ENCODE results near the gene PTPRD.

PTPRD gene

DNA sequence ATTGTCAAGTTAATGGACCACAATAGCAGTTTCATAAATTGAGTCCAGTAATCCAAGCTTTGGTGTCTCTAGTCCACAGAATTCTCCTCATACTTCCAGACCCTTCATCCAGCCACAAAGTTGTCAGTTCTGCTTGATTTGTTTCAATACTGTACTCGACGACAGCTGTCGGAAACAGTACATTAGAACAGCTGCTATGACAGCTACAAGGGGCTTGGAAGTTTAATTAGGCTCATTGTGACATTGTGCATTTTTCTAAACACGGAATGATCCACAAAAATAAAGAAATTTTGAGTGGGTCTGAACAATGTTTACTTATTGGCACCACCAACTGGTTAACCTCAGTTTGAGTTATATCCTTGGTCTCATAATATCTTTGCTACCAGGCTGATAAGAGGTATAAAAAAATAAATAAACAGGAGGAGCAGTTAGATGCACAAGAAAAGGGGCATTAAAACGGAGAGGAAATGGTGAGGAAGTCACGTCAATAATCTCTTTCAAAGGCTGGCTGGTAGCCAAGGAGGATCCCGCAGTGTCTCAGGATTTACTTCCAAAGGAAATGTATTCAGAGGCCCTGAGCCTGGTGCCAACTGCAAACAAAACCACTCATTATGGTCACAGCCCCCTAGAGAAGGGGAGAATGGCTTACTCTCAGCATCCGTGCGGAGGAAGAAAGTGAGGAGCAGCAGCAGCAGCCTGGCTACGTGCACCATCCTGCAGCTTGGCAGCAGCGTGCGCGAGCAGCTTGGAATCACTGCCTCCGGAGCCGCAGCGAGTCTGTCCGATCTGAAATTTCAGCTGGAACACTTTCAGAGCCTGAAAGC, 1879.5 kb downstream of the PTPRD start:
- peak; percentile 16 for DNase-seq

- DNase-seq = no peak
Observed at GRCh38 chr9:8732367-8733075, 1880.3 kb downstream of the PTPRD start.

GRCh38 chr9:8730618-8731017, 1882.2 kb downstream of the PTPRD start:
- DNase-seq = no peak

GRCh38 chr9:8728910-8729309, 1883.9 kb downstream of the PTPRD start:
- DNase-seq = no peak

DNA sequence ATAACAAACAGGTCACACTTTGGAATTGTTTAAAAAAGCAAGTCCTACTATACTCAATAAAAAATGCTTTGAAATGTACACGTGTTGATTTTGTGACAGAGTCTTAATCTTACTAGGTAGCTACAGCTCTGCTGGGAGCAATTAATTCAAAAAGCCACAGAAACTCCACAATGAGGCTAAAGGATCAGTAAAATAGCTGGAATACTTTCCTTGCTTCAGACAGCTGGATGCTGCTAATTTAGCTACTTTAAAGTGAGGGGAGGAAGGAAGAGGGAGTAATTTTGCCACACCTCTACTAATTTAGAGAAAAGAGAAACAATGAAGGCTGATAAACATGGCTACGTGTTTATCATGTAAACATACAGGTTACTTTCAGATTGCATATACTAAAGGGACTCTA, 1885.6 kb downstream of the PTPRD start:
- no peak for DNase-seq

GRCh38 chr9:8726692-8727091, 1886.1 kb downstream of the PTPRD start:
- DNase-seq = no peak

GRCh38 chr9:8725635-8726034, 1887.2 kb downstream of the PTPRD start:
- no peak for DNase-seq

DNA sequence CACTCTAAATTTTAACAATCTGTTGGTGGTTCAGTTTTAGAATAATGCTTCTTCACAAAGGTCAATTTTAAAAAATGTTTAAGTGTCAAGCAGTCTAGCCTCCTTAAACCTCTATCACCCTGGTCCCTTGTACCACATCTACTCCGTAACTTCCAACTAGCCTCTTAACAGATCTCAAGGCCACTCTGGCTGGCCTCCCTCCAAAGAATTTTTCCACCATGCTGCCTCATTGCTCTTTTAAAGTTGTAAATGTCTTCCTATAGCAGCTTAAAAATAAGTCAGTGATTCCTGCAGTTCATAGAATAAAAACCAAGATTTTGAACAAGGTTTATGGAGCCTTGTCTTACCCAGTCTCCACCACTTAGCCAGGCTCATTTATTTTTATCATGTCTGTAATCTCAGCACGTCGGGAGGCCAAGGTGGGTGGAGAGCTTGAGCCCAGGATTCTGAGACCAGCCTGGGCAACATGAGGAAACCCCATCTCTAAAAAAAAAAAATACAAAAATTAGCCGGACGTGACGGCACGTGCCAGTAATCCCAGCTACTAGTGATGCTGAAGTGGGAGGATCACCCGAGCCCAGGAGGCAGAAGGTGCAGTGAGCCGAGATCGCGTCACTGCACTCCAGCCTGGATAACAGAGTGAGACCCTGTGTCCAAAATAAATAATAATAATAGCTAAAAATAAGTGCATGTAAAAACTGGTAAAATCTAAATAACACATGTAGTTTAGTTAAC, 1888.4 kb downstream of the PTPRD start:
- no peak for DNase-seq

- DNase-seq = no peak
Observed at GRCh38 chr9:8723195-8723594, 1889.6 kb downstream of the PTPRD start.

GRCh38 chr9:8719833-8720486, 1892.8 kb downstream of the PTPRD start:
- DNase-seq = no peak

DNA sequence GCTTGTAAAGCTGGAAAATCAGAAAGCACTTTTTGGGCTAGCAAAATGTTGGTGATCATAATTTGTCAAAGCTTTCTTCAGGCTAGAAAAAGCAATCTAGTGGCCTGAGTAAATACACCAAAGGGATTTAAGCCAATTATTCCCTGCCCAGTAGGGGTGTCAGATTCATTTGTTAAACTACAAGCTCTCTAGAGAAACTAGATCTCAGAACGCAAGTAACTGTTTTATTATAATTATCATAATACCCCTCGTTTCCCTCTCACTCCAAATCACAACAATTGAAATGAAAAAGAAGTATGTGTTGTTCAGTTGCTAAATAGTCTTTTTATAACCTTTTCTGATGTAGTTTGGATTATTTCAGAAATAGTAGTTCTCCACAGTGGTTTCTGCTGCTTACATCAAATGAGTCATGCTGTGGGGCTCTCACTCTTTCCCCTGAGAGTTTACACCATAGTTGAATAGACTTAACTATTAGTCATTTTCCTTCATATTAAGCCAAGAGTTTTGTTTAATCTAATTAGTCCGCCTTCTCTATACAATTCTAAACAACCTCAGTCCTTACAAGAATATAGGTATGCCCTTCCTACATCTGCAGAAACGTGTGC, 1894.6 kb downstream of the PTPRD start:
- DNase-seq = no peak

DNA sequence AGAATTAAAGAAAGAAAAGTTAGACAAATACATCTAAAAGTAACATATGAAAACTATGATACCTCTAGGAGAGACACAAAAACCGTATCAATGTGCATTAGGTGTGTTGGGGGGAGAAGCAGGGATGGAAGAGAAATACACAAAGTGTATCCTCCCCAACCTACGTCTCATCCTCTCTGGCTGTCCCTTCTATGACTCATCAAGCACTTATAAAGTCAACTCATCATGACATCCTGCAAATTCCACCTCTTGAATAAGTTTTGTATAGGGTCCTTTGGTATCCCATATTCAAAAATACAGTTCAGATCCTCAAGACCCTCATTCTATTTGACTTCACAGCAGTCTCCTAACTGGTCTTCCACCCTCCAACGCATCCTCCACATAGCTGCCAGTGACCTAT, 1895.7 kb downstream of the PTPRD start:
- no peak for DNase-seq

- no peak for DNase-seq
Observed at GRCh38 chr9:8715788-8716187, 1897.0 kb downstream of the PTPRD start.

DNA sequence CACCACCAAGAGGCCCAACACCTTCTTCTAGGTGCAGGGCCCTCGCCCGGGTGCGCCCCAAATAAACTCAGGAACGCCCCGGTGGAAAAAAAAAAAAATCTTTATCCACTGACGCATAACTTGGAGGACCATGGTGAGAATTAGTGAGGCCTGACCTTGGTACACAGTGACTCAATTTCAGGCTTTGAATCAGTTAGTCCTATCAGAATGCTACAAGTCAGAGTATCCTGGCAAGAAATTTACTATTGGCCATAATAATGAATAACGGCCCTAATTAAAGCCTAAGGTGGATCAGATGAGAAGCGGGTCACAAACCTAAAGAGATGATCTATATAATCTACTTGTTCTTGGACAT, 1899.0 kb downstream of the PTPRD start:
- DNase-seq = no peak

DNA sequence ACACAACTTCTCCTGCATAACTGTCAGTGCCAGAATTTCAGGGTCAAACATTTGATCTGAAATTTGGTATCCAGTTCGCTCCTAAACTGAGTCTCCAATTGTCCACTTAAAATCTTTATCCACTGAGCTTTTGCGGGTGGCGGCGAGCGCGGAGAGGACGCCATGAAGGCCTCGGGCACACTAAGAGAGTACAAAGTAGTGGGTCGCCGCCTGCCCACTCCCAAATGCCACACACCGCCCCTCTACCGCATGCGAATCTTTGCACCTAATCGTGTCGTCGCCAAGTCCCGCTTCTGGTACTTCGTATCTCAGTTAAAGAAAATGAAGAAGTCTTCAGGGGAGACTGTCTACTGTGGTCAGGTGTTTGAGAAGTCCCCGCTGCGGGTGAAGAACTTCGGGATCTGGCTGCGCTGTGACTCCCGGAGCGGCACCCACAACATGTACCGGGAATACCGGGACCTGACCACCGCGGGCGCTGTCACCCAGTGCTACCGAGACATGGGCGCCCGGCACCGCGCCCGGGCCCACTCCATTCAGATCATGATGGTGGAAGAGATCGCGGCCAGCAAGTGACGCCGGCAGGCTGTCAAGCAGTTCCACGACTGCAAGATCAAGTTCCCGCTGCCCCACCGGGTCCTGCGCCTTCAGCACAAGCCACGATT, 1899.5 kb downstream of the PTPRD start:
- DNase-seq = no peak

GRCh38 chr9:8709731-8710130, 1903.1 kb downstream of the PTPRD start:
- DNase-seq = no peak

DNA sequence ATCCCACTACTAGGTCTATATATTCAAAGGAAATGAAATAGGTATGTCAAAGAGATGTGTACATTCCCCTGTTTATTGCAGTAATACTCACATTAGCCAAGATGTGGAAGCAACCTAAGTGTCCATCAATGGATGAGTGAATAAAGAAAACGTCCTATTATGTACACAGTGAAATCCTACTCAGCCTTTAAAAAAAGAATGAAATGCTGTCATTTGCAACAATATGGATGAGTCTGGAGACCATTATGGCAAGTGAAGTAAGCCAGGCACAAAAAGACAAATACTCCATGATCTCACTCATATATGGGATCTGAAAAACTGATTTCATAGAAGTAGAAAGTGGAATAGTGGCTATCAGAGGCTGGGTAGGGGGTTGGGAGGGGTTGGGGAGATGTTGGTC, 1904.1 kb downstream of the PTPRD start:
- no peak for DNase-seq

DNA sequence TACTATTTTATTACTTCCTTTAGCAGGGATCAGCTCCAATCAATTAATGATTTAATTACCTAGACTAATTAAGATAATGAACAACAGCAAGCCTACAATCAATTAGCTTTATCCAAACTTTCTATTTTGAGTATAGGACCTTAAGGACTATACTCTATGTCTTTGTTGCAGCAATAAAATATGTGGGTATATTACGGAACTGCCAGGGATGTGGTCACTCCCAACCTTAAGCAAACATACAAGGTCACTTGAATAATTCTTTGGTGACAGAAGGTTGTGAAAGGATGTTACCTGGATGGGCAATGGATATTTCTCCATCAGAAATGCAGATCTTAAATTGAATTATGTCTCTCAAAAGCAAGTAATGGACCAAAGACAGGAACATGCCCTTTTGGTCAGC, 1905.8 kb downstream of the PTPRD start:
- no peak for DNase-seq

- DNase-seq = no peak
Observed at GRCh38 chr9:8706531-8706930, 1906.3 kb downstream of the PTPRD start.

DNA sequence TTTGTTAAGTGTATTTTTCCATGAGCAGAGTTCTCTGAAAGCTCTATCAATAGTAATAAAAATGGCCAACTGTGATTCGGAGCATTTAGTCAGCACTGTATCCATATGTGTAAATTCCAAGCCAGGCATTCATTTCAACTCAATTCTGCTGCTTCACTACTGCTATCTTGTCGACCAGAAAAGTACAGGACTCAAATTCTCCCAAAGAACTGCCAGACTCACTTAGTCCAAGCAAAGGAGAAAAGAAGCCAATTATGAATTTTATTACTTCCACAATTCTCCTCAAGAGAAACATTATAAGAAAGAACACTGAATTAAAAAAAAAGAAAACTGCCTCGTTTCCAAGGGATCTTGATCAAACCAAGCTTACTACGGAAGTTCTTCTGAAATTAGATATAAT, 1906.9 kb downstream of the PTPRD start:
- no peak for DNase-seq

DNA sequence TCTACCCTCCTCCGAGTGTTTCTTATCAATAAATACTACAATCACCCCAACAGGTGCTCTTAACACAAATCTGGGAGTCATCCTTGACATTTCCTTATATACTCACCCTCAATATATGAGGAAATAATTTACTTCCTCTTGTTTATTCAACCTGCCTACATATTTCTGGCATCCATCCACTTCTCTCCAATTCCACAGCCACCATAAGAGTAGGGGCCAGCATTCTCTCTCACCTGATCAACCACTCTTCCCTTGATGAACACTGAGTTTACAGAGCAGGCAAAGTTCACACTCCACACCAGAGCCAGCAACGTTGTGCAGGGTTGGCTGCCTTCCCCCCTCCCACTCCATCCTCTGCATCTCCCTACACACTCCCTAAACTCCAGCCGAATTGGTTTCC, 1908.9 kb downstream of the PTPRD start:
- no peak for DNase-seq

- DNase-seq = no peak
Observed at GRCh38 chr9:8701904-8702303, 1910.9 kb downstream of the PTPRD start.
